Adrenal gland (tissue), 5 donors: ENCODE results near the gene COX4I1.

Source experiments
- POLR2A ChIP-seq, 2 donors: fragments of 450-650 bp; IDR thresholded peaks; one replicate each; pipeline ENCODE4 v1.6.1; 2017; ENCODE audit warnings: antibody characterized with exemption in 2 of 2, mild to moderate bottlenecking in 2 of 2, moderate library complexity in 1 of 2
- TF ChIP-seq, protein P1 (sequence below), 6 experiments: fragments of 450-650 bp in 4 of 6; fragments of 200-600 bp in 2 of 6; sonication (generic) in 1 of 6; IDR thresholded peaks; 1 replicate in 5 of 6; 2 replicates in 1 of 6; pipeline versions ENCODE4 v1.5.1 to v1.8.0; 2016 to 2021; ENCODE audit warnings: antibody characterized with exemption in 6 of 6, mild to moderate bottlenecking in 2 of 6, moderate library complexity in 1 of 6
- donor health status: DM: no; HTN: no; CAD: no.

DNA sequence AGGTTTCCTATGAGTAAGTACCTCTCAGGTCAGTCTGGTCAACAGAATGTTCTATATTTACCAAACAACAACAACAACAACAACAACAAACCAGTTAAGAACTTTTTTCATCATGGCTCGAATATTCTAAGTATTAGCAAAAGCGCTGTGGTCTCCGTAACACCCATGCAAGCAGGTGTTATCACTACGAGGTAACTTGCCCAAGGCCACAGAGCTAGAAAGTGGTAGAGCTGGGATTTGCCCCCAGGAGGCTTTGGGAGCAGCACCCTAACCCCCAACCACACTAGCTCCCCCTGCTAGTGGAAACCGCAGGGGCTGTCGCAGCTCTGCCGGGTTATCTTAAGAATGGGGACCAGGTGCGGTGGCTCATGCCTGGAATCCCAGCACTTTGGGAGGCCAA, 24.7 kb upstream of the COX4I1 start:
- TF ChIP-seq, protein P1, sequence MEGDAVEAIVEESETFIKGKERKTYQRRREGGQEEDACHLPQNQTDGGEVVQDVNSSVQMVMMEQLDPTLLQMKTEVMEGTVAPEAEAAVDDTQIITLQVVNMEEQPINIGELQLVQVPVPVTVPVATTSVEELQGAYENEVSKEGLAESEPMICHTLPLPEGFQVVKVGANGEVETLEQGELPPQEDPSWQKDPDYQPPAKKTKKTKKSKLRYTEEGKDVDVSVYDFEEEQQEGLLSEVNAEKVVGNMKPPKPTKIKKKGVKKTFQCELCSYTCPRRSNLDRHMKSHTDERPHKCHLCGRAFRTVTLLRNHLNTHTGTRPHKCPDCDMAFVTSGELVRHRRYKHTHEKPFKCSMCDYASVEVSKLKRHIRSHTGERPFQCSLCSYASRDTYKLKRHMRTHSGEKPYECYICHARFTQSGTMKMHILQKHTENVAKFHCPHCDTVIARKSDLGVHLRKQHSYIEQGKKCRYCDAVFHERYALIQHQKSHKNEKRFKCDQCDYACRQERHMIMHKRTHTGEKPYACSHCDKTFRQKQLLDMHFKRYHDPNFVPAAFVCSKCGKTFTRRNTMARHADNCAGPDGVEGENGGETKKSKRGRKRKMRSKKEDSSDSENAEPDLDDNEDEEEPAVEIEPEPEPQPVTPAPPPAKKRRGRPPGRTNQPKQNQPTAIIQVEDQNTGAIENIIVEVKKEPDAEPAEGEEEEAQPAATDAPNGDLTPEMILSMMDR (IDR thresholded peaks at IDR 0.05): no peak
- TF ChIP-seq POLR2A (IDR thresholded peaks at IDR 0.05): no peak
